H1 (cell line): ENCODE measurements around the gene TMBIM6. TPM values are rescaled to one million over a fixed set of nuclear protein-coding genes. Genes with fewer than 3 reads are reported as not detected.

Experiments used
- CTCF ChIA-PET: fragments of 300-600 bp; sonication (Branson Sonifier 250); formaldehyde crosslinking; loops from one replicate; lab custom pipeline; 2021; ENCODE audit not compliant: partially characterized antibody; lab: Charles Lee
- POLR2A ChIA-PET: fragments of 300-600 bp; sonication (Branson Sonifier 250); formaldehyde crosslinking; loops from one replicate; lab custom pipeline; 2021; ENCODE audit warnings: inconsistent platforms; ENCODE audit not compliant: partially characterized antibody; lab: Charles Lee
- DNase-seq, 2 experiments: peaks; one replicate each; pipeline versions ENCODE4 v3.0.0 to v3.0.0-alpha.2; 2010 to 2022; ENCODE audit warnings: low spot score in 2 of 2, low read depth in 1 of 2, mixed read lengths in 1 of 2
- FAIRE-seq: peaks from 2 replicates; lab custom pipeline; 2011; peaks lifted over from hg19 to GRCh38; lab: Jason Lieb, UNC
- H2AFZ ChIP-seq: 2 replicates; pipeline ENCODE4 v1.8.1; 2012; ENCODE audit warnings: low read length, inconsistent platforms
- H2AK5ac ChIP-seq: 2 replicates; pipeline ENCODE4 v1.6.1; 2013; ENCODE audit warnings: low read depth, low read length
- H2BK120ac ChIP-seq: replicated peaks from 2 replicates; pipeline ENCODE3; 2013; ENCODE audit warnings: low read depth, low read length, inconsistent platforms
- H2BK12ac ChIP-seq: 2 replicates; pipeline ENCODE4 v1.6.1; 2013; ENCODE audit warnings: low read depth, low read length
- H2BK15ac ChIP-seq: 2 replicates; pipeline ENCODE4 v1.6.1; 2013; ENCODE audit warnings: low read length
- H2BK20ac ChIP-seq: 2 replicates; pipeline ENCODE4 v1.6.1; 2013; ENCODE audit warnings: low read length
- H2BK5ac ChIP-seq: 2 replicates; pipeline ENCODE4 v1.6.1; 2013; ENCODE audit warnings: low read depth, low read length
- H3K14ac ChIP-seq: 2 replicates; pipeline ENCODE4 v1.6.1; 2013; ENCODE audit warnings: inconsistent platforms; ENCODE audit not compliant: insufficient read length
- H3K18ac ChIP-seq: 2 replicates; pipeline ENCODE4 v1.6.1; 2013; ENCODE audit warnings: low read length; ENCODE audit errors: extremely low read depth
- H3K23ac ChIP-seq: 2 replicates; pipeline ENCODE4 v1.6.1; 2013; ENCODE audit warnings: inconsistent platforms; ENCODE audit not compliant: insufficient read length
- H3K23me2 ChIP-seq: 2 replicates; pipeline ENCODE4 v1.6.1; 2013; ENCODE audit warnings: low read depth, low read length
- H3K27ac ChIP-seq: 2 replicates; pipeline ENCODE4 v1.6.1; 2011; ENCODE audit warnings: low read depth, low read length, inconsistent platforms
- H3K27me3 ChIP-seq, 4 experiments: replicated peaks in 1 of 4; 1 replicate in 1 of 4; 2 replicates in 3 of 4; pipeline versions ENCODE4 v1.6.1 to v1.8.1; 2011 to 2013; ENCODE audit warnings: low read length in 3 of 4, mild to moderate bottlenecking in 3 of 4, inconsistent platforms in 2 of 4, mixed read lengths in 2 of 4, moderate library complexity in 1 of 4; ENCODE audit not compliant: control insufficient read depth in 3 of 4, insufficient read depth in 3 of 4; ENCODE audit errors: extremely low read depth in 1 of 4
- H3K36me3 ChIP-seq, 4 experiments: 2 replicates each; pipeline versions ENCODE4 v1.6.1 to v1.8.1; 2011 to 2013; ENCODE audit warnings: mild to moderate bottlenecking in 4 of 4, low read length in 3 of 4, moderate library complexity in 2 of 4, control low read depth in 1 of 4, inconsistent platforms in 1 of 4; ENCODE audit not compliant: insufficient read depth in 4 of 4, control insufficient read depth in 2 of 4
- H3K4ac ChIP-seq: replicated peaks from 2 replicates; pipeline ENCODE3; 2013; ENCODE audit warnings: low read length, low read depth, mixed read lengths, inconsistent platforms; ENCODE audit not compliant: insufficient read length
- H3K4me1 ChIP-seq, 4 experiments: replicated peaks in 1 of 4; 1 replicate in 1 of 4; 2 replicates in 3 of 4; pipeline versions ENCODE4 v1.6.1 to v1.8.1; 2011 to 2013; ENCODE audit warnings: low read length in 3 of 4, inconsistent platforms in 2 of 4, mixed read lengths in 1 of 4; ENCODE audit not compliant: insufficient read depth in 4 of 4, control insufficient read depth in 3 of 4
- H3K4me2 ChIP-seq, 2 experiments: 2 replicates each; pipeline versions ENCODE4 v1.6.1 to v1.8.1; 2011 to 2013; ENCODE audit warnings: low read depth in 2 of 2, low read length in 2 of 2, control low read depth in 1 of 2, inconsistent platforms in 1 of 2, mild to moderate bottlenecking in 1 of 2; ENCODE audit not compliant: insufficient read depth in 1 of 2
- H3K4me3 ChIP-seq, 4 experiments: fragments of 200-600, 300-600 bp in 1 of 4; sonication (generic), shearing (Covaris generic), sonication (Bioruptor Twin) in 1 of 4; 2 replicates each; pipeline versions ENCODE4 v1.5.1 to v1.8.1; 2011 to 2016; ENCODE audit warnings: low read length in 4 of 4, low read depth in 3 of 4, control low read depth in 2 of 4, inconsistent platforms in 2 of 4, mild to moderate bottlenecking in 2 of 4, mixed read lengths in 1 of 4, moderate library complexity in 1 of 4; ENCODE audit not compliant: insufficient read depth in 2 of 4; ENCODE audit errors: extremely low read depth in 1 of 4
- H3K56ac ChIP-seq: replicated peaks from 2 replicates; pipeline ENCODE3; 2013; ENCODE audit warnings: low read depth, mild to moderate bottlenecking, mixed read lengths, low read length, inconsistent platforms; ENCODE audit not compliant: insufficient read length
- H3K79me1 ChIP-seq: 2 replicates; pipeline ENCODE4 v1.6.1; 2013; ENCODE audit warnings: low read depth, low read length, control low read depth
- H3K79me2 ChIP-seq, 2 experiments: 2 replicates each; pipeline versions ENCODE4 v1.6.1 to v1.8.1; 2012 to 2013; ENCODE audit warnings: low read length in 2 of 2, mild to moderate bottlenecking in 2 of 2, inconsistent platforms in 1 of 2; ENCODE audit not compliant: insufficient read depth in 2 of 2, control insufficient read depth in 1 of 2
- H3K9ac ChIP-seq, 4 experiments: replicated peaks in 1 of 4; 1 replicate in 1 of 4; 2 replicates in 3 of 4; pipeline versions ENCODE4 v1.6.1 to v1.8.1; 2011 to 2013; ENCODE audit warnings: low read depth in 3 of 4, low read length in 3 of 4, control low read depth in 2 of 4, mild to moderate bottlenecking in 2 of 4, moderate library complexity in 2 of 4, inconsistent platforms in 1 of 4; ENCODE audit errors: extremely low read depth in 1 of 4
- H3K9me3 ChIP-seq, 2 experiments: 2 replicates each; pipeline versions ENCODE4 v1.6.1 to v1.8.1; 2012 to 2013; ENCODE audit warnings: mild to moderate bottlenecking in 2 of 2, moderate library complexity in 2 of 2, control low read depth in 1 of 2, inconsistent platforms in 1 of 2, low read depth in 1 of 2, low read length in 1 of 2, mixed read lengths in 1 of 2; ENCODE audit not compliant: insufficient read depth in 2 of 2
- H4K20me1 ChIP-seq, 2 experiments: replicated peaks in 1 of 2; 2 replicates each; pipeline versions ENCODE3 to v1.8.1; 2011 to 2013; ENCODE audit warnings: inconsistent platforms in 2 of 2, low read length in 2 of 2, mild to moderate bottlenecking in 1 of 2; ENCODE audit not compliant: insufficient read depth in 2 of 2, control insufficient read depth in 1 of 2
- H4K5ac ChIP-seq: 2 replicates; pipeline ENCODE4 v1.6.1; 2013; ENCODE audit warnings: low read length, low read depth, mixed read lengths, inconsistent platforms; ENCODE audit not compliant: insufficient read length
- H4K8ac ChIP-seq: 2 replicates; pipeline ENCODE4 v1.8.0; 2013; ENCODE audit warnings: mild to moderate bottlenecking, moderate library complexity, low read length, inconsistent platforms; ENCODE audit not compliant: insufficient read depth; ENCODE audit errors: extremely low read depth
- H4K91ac ChIP-seq: replicated peaks from 2 replicates; pipeline ENCODE3; 2013; ENCODE audit warnings: low read length, mixed read lengths, inconsistent platforms; ENCODE audit not compliant: insufficient read length
- BRCA1 ChIP-seq: IDR thresholded peaks from 2 replicates; pipeline ENCODE4 v1.6.1; 2012; ENCODE audit warnings: low read depth, low read length, improper control_type of control experiment
- CEBPB ChIP-seq: IDR thresholded peaks from 2 replicates; pipeline ENCODE4 v1.6.1; 2012; ENCODE audit warnings: low read depth, low read length
- CHD1 ChIP-seq: IDR thresholded peaks from 2 replicates; pipeline ENCODE4 v1.6.1; 2012; ENCODE audit warnings: low read depth, low read length, improper control_type of control experiment
- CTBP2 ChIP-seq: IDR thresholded peaks from 2 replicates; pipeline ENCODE4 v1.7.0; 2011; ENCODE audit warnings: borderline replicate concordance, mild to moderate bottlenecking, moderate library complexity, mixed read lengths, low read length; ENCODE audit not compliant: insufficient read depth, insufficient read length
- CTCF ChIP-seq, 3 experiments: IDR thresholded peaks; 1 replicate in 2 of 3; 2 replicates in 1 of 3; pipeline versions ENCODE4 v1.5.1 to v1.6.1; 2011; ENCODE audit warnings: low read length in 3 of 3, mild to moderate bottlenecking in 3 of 3, inconsistent platforms in 2 of 3, low read depth in 1 of 3, moderate library complexity in 1 of 3; ENCODE audit not compliant: insufficient read depth in 1 of 3; ENCODE audit errors: control extremely low read depth in 1 of 3
- JUND ChIP-seq: IDR thresholded peaks from 2 replicates; pipeline ENCODE4 v1.6.1; 2011; ENCODE audit warnings: mild to moderate bottlenecking, improper control_type of control experiment, low read length
- NANOG ChIP-seq: IDR thresholded peaks from 2 replicates; pipeline ENCODE4 v1.6.1; 2011; ENCODE audit warnings: low read length, low read depth, mild to moderate bottlenecking, inconsistent platforms; ENCODE audit not compliant: insufficient read depth, poor library complexity, severe bottlenecking
- POLR2A ChIP-seq, 2 experiments: IDR thresholded peaks; 1 replicate in 1 of 2; 2 replicates in 1 of 2; pipeline ENCODE4 v1.6.1; 2011; ENCODE audit warnings: low read depth in 2 of 2, low read length in 2 of 2, mild to moderate bottlenecking in 2 of 2; ENCODE audit errors: control extremely low read depth in 1 of 2
- RXRA ChIP-seq: IDR thresholded peaks from 2 replicates; pipeline ENCODE4 v1.6.1; 2011; ENCODE audit warnings: low read depth, mild to moderate bottlenecking, low read length, moderate library complexity; ENCODE audit not compliant: insufficient read depth
- SP2 ChIP-seq: IDR thresholded peaks from 2 replicates; pipeline ENCODE4 v1.6.1; 2012; ENCODE audit warnings: mild to moderate bottlenecking, low read length, inconsistent platforms
- SP4 ChIP-seq: IDR thresholded peaks from 2 replicates; pipeline ENCODE4 v1.6.1; 2012; ENCODE audit warnings: low read length, inconsistent platforms
- TEAD4 ChIP-seq: IDR thresholded peaks from 2 replicates; pipeline ENCODE4 v1.6.1; 2012; ENCODE audit warnings: low read depth, low read length, inconsistent platforms, mixed read lengths
- polyA plus RNA-seq, 7 experiments: library from polyadenylated mRNA; depleted of rRNA in 3 of 7; stranded (reverse) in 5 of 7; unstranded in 2 of 7; fragments of >200 nt in 5 of 7; fragments of 200-250 nt in 2 of 7; gene quantifications; 1 replicate in 5 of 7; 2 replicates in 1 of 7; 4 replicates in 1 of 7; pipeline versions ENCODE4 v1.2.1 to v1.2.3, GENCODE V29; 2011 to 2013; ENCODE audit warnings: missing spikeins in 2 of 7, mixed read lengths in 2 of 7
- total RNA-seq: library from RNA; stranded (reverse); fragmentation: NEBNext Ultra II Directional; extraction: Animal tissue kit (Norgen Biotek cat#: 25700); gene quantifications from 2 replicates; pipeline ENCODE4 v1.2.1, GENCODE V29; 2021

Gene TMBIM6
- total and polyA plus RNA-seq, 2 of the 8 experiments (the other 6 are each of a cell fraction or from before 2014, with no cell fraction given), result 423 to 556 TPM

- H2BK20ac ChIP-seq, result no peak overlapping the region
- POLR2A ChIA-PET, result interaction anchor here (0.7 to 5.0 kb wide), 11 partner anchors 10 to 74 kb away, joined by 3 to 34 read pairs (median 3); partner anchors contain the start of genes FMNL3 and TMBIM6
- H3K79me1 ChIP-seq, result no peaks in the 10 kb centered on the region; the same call in 1 of the 2 replicates
- H2BK12ac ChIP-seq, result 0 out of 2 replicates have a peak overlapping the region, but pooled peaks have one; percentile 56
- no peak overlapping the region for H3K14ac ChIP-seq
- no peaks in the 10 kb centered on the region for H4K20me1 ChIP-seq
- H3K27ac ChIP-seq, result no peak overlapping the region
- CTCF ChIA-PET, result interaction anchor here (0.9 to 3.1 kb wide), 9 partner anchors 11 to 142 kb away, joined by 4 to 14 read pairs (median 5); no protein-coding TSS in a partner anchor
- no peak overlapping the region for H2AFZ ChIP-seq
- no peaks in the 10 kb centered on the region for H3K36me3 ChIP-seq
- no peak overlapping the region for H4K5ac ChIP-seq
- no peak overlapping the region for H3K56ac ChIP-seq
- H2BK5ac ChIP-seq, result 0 out of 2 replicates have a peak overlapping the region, but pooled peaks have one; percentile 27
- no peak overlapping the region for H4K8ac ChIP-seq
- DNase-seq, result no peak
- peaks cover 2% of the 10 kb centered on the region; the same call in 1 of the 2 replicates for H3K23me2 ChIP-seq
- no peak overlapping the region for H2BK15ac ChIP-seq
- H3K79me2 ChIP-seq, result peaks cover 0 to 52% of the 10 kb centered on the region in 2 experiments; a peak in 3 of 4 replicates
- peak overlapping the region in 1 of 2 experiments; percentile 82; a peak in 1 of 4 replicates for H3K4me2 ChIP-seq
- no peak overlapping the region for H3K18ac ChIP-seq
- H3K4me1 ChIP-seq, result peaks cover 7 to 32% (median 24%) of the 10 kb centered on the region in 4 experiments
- no peaks in the 10 kb centered on the region for H3K9me3 ChIP-seq
- no peak for FAIRE-seq
- no peaks in the 10 kb centered on the region for H3K27me3 ChIP-seq
- no peak overlapping the region for H4K91ac ChIP-seq
- no peak overlapping the region for H3K4me3 ChIP-seq
- TF ChIP-seq CHD1 (no peak), RXRA (no peak), CTBP2 (no peak), CEBPB (no peak), JUND (no peak), BRCA1 (no peak), POLR2A (IDR thresholded peaks at IDR 0.05; ENCODE audit: control extremely low read depth in 1 of 2, low read depth in 2 of 2, low read length in 2 of 2) (no peak), SP2 (no peak), NANOG (no peak), TEAD4 (no peak), SP4 (no peak), CTCF (IDR thresholded peaks at IDR 0.05; ENCODE audit: control extremely low read depth in 1 of 3, insufficient read depth in 1 of 3, low read depth in 1 of 3, low read length in 3 of 3) (no peak)
- H3K23ac ChIP-seq, result no peak overlapping the region
- H3K9ac ChIP-seq, result no peak overlapping the region
- no peak overlapping the region for H2AK5ac ChIP-seq
- H3K4ac ChIP-seq, result no peak overlapping the region
- no peak overlapping the region for H2BK120ac ChIP-seq
These were observed 44.6 kb upstream of the TMBIM6 start for GRCh38 chr12:49696723-49697122.
